ENCODE results near the gene SPRTN.

Gene SPRTN

GRCh38 chr1:231376875-231377549 lies 38.9 kb downstream of the SPRTN start:
- DNase-seq (ENCODE audit: low spot score), result no peak

GRCh38 chr1:231381729-231382128 lies 43.6 kb downstream of the SPRTN start:
- DNase-seq (ENCODE audit: low spot score), result no peak

- DNase-seq (ENCODE audit: low spot score), result no peak
Observed at GRCh38 chr1:231382426-231382825, 44.3 kb downstream of the SPRTN start.

DNA sequence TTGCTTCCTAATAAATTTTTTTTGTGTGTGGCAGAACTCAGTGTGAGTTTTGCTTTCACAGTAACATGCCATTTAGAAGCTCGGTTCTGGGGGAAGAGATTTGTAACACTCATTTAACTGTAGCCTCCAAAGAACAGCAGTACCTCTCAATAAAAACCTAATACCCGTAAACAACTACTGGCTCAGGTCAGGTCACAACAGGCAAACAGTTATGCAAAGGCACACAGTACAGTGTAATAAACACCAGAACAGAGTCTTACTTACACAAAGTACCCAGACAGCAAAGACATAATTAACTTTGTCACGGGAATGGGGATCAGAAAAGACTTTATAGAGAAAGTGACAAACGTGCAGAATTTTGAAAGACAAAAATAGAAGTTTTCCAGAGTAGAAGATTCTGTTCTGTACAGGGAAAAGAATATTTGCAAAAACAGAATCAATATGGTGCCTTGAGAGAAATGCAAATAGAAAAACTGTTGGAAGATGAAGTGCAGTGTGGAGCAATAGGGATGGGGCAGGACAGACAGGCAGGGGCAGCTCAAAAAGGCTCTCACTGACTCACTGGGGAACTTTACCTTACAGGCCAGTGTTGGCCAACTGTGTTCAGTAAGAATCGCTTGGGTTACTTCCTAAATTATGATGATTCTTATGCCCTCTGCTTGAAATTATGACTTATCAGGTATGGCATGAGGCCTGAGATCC lies 45.2 kb downstream of the SPRTN start:
- DNase-seq (ENCODE audit: low spot score), result no peak

GRCh38 chr1:231384696-231385415 lies 46.8 kb downstream of the SPRTN start:
- no peak for DNase-seq (ENCODE audit: low spot score)

DNA sequence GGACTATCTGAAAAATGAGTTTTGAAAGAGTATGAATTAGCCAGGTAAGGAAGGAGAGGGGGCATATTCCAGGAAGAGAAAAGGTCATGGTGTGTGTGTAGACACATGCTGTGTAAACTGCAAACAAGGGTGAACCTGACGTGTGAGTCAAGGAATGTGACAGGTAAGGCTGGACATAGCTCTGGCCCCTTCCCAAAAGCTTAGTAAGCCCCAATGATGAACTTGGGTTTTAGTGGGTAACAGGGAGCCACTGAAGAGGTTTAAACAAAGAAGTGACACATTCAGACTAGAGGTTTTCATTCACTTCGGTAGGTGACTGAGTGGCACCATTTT lies 47.3 kb downstream of the SPRTN start:
- no peak for DNase-seq (ENCODE audit: low spot score)

DNA sequence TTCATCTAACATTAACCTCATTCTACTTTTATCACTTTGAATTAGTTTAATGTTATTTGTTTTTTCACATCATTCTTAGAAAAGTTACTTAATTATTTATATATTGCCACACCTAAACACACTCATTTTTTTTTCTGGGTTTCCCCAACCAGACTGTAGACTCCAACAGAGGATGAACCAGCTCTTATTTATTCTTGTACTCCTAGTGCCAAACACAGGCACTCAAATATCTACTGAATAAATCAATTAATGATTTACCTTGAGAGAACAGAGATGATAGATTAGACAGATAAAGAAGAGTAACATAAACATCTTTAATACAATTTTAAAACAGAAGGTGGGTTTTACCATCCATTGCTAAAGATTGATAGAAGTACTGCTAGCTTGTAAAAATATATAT lies 48.4 kb downstream of the SPRTN start:
- DNase-seq (ENCODE audit: low spot score), result no peak

GRCh38 chr1:231387770-231388669 lies 49.9 kb downstream of the SPRTN start:
- no peak for DNase-seq (ENCODE audit: low spot score)

DNA sequence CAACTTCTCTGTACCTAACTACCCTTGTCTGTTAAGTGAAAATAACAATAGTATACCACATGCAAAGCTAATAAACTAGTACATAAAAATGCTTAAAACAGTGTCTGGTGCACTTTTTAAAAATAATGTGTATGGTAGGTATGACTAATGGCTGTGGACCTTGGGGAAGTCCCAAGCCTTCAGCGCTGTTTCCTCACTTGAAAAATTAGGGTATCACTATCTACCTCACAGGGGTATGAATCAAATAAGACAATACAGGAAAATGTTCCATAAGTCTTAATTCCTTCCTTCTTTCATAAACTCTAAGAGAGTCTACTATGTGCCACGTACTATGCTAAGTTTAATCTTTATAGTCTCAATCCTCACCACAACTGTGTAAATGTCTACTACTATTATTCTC lies 52.0 kb downstream of the SPRTN start:
- DNase-seq (ENCODE audit: low spot score), result no peak

- DNase-seq (ENCODE audit: low spot score), result no peak
Observed at GRCh38 chr1:231392389-231393131, 54.5 kb downstream of the SPRTN start.

DNA sequence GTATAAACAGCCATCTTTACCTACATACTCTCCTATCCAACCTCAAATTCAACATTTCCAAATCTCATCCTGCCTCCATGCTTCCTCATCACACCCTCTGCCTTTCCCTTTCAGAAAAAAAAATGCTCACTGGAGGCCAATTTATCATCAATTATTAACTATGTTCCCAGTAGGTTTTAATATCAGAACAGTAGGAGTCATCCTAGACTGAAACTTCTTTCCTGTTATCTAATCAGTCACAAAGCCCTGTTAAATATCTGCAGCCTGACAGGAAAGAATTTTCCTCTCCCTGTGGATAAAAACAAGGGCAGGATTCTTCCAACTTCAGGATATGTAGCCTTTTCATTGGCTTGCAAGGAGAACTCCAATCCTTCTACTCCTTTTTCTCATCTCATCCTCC lies 55.6 kb downstream of the SPRTN start:
- DNase-seq (ENCODE audit: low spot score), result no peak

- DNase-seq (ENCODE audit: low spot score), result no peak
Observed at GRCh38 chr1:231395076-231395997, 57.2 kb downstream of the SPRTN start.

DNA sequence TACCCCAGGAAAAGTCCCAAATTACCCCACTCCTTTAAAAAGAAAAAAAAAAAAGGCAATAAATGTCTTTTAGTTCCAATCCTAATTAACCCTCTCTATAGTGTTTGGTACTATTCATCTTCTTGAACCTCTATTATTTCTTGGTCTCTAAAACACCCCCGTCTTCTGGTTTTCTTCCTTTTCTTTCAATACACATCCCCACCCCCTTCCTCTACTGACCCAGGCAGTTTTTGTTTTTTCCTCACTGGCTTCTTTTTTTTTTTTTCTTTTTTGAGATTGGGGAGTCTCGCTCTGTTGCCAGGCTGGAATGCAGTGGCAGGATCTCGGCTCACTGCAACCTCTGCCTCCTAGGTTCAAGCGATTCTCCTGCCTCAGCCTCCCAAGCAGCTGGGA lies 57.9 kb downstream of the SPRTN start:
- no peak for DNase-seq (ENCODE audit: low spot score)

DNA sequence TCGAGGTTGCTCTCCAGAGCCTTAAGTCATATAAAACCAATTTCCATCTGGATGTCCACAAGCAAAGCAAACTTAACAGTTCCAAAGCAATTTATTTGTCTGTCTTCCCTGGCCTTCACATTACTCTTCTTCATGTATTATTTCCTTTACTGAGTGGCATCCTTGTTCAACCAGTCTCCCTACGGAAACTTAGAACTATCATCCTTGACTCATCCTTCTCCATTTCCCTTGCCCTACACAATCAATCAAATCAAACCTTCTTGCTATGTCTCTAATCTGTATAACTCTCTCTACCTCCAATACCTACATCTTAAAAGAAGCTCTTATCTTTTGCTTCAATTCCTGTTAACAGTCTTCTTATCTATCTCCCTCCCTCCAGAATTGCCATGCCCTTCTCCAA lies 58.5 kb downstream of the SPRTN start:
- DNase-seq (ENCODE audit: low spot score), result no peak

DNA sequence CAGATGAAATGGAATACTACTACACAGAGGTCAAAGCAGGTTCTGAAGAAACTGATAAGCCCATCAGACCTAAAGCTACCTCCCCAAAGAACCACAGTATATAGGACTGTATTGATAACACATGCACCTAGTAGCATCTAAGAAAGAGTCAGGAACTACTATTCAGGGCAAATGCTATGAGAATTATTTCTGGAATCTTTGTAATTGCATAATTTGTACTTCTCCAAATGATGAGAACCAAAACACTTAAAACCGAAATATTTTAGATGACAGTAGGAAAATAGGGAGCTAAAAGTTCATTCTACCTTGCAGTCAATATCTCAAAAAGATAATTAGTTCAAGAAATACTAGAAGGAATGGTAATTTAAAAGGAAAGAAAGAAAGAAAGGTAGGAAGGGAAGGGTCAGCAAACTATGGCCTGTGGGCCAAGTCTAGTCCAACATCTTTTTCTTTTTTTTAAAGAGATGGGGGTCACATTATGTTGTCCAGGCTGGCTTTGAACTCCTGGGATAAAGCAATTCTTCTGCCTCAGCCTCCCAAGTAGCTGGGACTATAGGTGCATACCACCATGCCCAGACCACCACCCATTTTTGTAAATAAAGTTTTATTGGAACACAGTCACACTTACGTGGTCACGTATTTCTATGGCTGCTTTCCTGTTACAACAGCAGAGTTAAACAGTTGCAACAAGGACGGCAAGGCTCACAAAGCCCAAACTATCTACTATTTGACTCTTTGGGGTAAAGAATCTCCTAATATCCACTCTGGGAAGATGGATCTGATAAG lies 60.0 kb downstream of the SPRTN start:
- no peak for DNase-seq (ENCODE audit: low spot score)

DNA sequence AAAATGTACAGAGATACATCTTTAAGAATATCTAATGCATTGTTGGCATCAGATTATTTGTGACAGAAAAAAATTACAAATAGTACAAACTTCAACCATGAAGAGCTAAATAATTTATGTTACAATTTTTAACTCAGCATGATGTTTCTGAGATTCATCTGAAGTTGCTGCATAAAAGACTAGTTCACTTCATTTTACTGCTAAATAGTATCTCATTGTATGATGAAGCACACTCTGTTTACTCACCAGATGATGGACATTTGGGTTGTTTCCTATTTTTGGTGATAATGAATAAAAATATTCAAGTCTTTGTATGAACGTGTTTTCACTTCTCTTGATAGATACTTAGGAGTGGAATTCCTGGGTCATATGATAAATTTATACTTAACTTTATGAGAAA lies 63.4 kb downstream of the SPRTN start:
- no peak for DNase-seq (ENCODE audit: low spot score)

- DNase-seq (ENCODE audit: low spot score), result no peak
Observed at GRCh38 chr1:231404318-231404717, 66.2 kb downstream of the SPRTN start.

All from D341Med (cell line).